SK-N-MC (cell line): Measurements from ENCODE around the gene C1R.

Experiments used
- EZH2 ChIP-seq: fragments of 200-600 bp; sonication (generic); IDR thresholded peaks from one replicate; pipeline ENCODE4 v1.6.1; 2017; ENCODE audit warnings: antibody characterized with exemption
- FOXP2 ChIP-seq: optimal IDR thresholded peaks from 2 replicates; pipeline ENCODE3; 2011; ENCODE audit warnings: mild to moderate bottlenecking, moderate library complexity; ENCODE audit not compliant: insufficient read depth; ENCODE audit errors: extremely low read length, control extremely low read depth
- POLR2AphosphoS5 ChIP-seq: IDR thresholded peaks from 2 replicates; pipeline ENCODE4 v1.6.1; 2012; ENCODE audit warnings: mild to moderate bottlenecking, low read depth, low read length, borderline replicate concordance

- TF ChIP-seq EZH2 = no peak
- TF ChIP-seq POLR2AphosphoS5 = no peak
- TF ChIP-seq FOXP2 = no peak
These were observed 46.3 kb downstream of the C1R start for GRCh38 chr12:7045913-7046312.
